A673 (cell line): ENCODE measurements around the gene GYS2.

Source experiments
- EZH2 ChIP-seq: fragments of 200-600 bp; sonication (generic); IDR thresholded peaks from 2 replicates; pipeline ENCODE4 v1.6.1; 2017; ENCODE audit warnings: borderline replicate concordance, low read depth, mild to moderate bottlenecking, mixed read lengths, antibody characterized with exemption, low read length; ENCODE audit not compliant: poor library complexity, severe bottlenecking
- TF ChIP-seq, protein P1 (sequence below): fragments of 300-800, 200-600 bp; sonication (generic); conservative IDR thresholded peaks from 2 replicates; pipeline ENCODE4 v1.5.1; 2017; ENCODE audit warnings: low read depth, mild to moderate bottlenecking, antibody characterized with exemption, low read length, moderate library complexity, mixed read lengths

DNA sequence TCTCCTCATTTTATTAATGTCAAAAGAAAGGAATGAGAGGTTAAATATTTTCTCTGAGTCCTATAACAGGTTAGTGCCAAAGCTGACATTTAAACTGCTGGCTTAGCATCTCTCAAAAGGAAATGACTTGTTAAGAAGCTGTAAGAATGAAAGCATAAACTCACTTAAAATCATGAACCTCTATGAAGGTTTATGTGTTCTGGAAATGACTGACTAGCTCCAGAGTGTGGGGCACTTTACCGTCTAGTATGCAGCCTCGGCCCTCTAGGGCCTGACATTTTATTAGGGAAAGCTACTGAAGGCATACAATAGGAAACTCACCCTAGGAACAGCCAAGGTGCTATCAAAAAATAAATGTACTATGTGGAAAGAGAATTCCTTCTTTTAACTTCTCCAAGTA lies 43.5 kb downstream of the GYS2 start:
- TF ChIP-seq, protein P1, sequence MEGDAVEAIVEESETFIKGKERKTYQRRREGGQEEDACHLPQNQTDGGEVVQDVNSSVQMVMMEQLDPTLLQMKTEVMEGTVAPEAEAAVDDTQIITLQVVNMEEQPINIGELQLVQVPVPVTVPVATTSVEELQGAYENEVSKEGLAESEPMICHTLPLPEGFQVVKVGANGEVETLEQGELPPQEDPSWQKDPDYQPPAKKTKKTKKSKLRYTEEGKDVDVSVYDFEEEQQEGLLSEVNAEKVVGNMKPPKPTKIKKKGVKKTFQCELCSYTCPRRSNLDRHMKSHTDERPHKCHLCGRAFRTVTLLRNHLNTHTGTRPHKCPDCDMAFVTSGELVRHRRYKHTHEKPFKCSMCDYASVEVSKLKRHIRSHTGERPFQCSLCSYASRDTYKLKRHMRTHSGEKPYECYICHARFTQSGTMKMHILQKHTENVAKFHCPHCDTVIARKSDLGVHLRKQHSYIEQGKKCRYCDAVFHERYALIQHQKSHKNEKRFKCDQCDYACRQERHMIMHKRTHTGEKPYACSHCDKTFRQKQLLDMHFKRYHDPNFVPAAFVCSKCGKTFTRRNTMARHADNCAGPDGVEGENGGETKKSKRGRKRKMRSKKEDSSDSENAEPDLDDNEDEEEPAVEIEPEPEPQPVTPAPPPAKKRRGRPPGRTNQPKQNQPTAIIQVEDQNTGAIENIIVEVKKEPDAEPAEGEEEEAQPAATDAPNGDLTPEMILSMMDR: no peak
- TF ChIP-seq EZH2: no peak
